GM12874 (cell line): ENCODE measurements around the gene GRK3.

Experiments used
- CTCF ChIP-seq: IDR thresholded peaks from 2 replicates; pipeline ENCODE4 v1.5.1; 2011; ENCODE audit warnings: low read depth, mild to moderate bottlenecking, control low read depth, low read length, moderate library complexity; ENCODE audit not compliant: insufficient read depth

The GRK3 gene

GRCh38 chr22:25643232-25644000 is 78.9 kb downstream of the GRK3 start:
- no peak for TF ChIP-seq CTCF

- no peak for TF ChIP-seq CTCF
Measured at GRCh38 chr22:25644122-25644521, 79.6 kb downstream of the GRK3 start.

- TF ChIP-seq CTCF, result no peak
Measured at GRCh38 chr22:25645266-25645665, 80.8 kb downstream of the GRK3 start.

GRCh38 chr22:25645964-25646363 is 81.5 kb downstream of the GRK3 start:
- TF ChIP-seq CTCF, result no peak

- TF ChIP-seq CTCF, result no peak
Measured at GRCh38 chr22:25650833-25651232, 86.4 kb downstream of the GRK3 start.

GRCh38 chr22:25651332-25652085 is 87.0 kb downstream of the GRK3 start:
- no peak for TF ChIP-seq CTCF

GRCh38 chr22:25654676-25655075 is 90.2 kb downstream of the GRK3 start:
- TF ChIP-seq CTCF, result no peak
